ENCODE data around the gene CAPN7.

The CAPN7 gene

GRCh38 chr3:15272426-15273196 is 66.6 kb downstream of the CAPN7 start:
- FAIRE-seq = no peak
- no peak for DNase-seq (ENCODE audit: insufficient read length, low spot score)
- no peak for TF ChIP-seq CTCF (IDR thresholded peaks at IDR 0.05; ENCODE audit: insufficient read depth, missing control alignments)

GRCh38 chr3:15273227-15273626 is 67.2 kb downstream of the CAPN7 start:
- FAIRE-seq = no peak
- no peak for TF ChIP-seq CTCF (IDR thresholded peaks at IDR 0.05; ENCODE audit: insufficient read depth, missing control alignments)
- no peak for DNase-seq (ENCODE audit: insufficient read length, low spot score)

- TF ChIP-seq CTCF (IDR thresholded peaks at IDR 0.05; ENCODE audit: insufficient read depth, missing control alignments) = no peak
- FAIRE-seq = no peak
- DNase-seq (ENCODE audit: insufficient read length, low spot score) = no peak
These were observed 70.1 kb downstream of the CAPN7 start for GRCh38 chr3:15276028-15276724.

- DNase-seq (ENCODE audit: insufficient read length, low spot score) (no peak), FAIRE-seq (no peak)
- TF ChIP-seq CTCF (IDR thresholded peaks at IDR 0.05; ENCODE audit: insufficient read depth, missing control alignments) = no peak
These were observed 71.9 kb downstream of the CAPN7 start for GRCh38 chr3:15277861-15278500.

- no peak for TF ChIP-seq CTCF (IDR thresholded peaks at IDR 0.05; ENCODE audit: insufficient read depth, missing control alignments)
These were observed 73.2 kb downstream of the CAPN7 start for GRCh38 chr3:15279205-15279604.

GRCh38 chr3:15279671-15280402 is 73.8 kb downstream of the CAPN7 start:
- DNase-seq (ENCODE audit: insufficient read length, low spot score) (no peak), FAIRE-seq (no peak)
- no peak for TF ChIP-seq CTCF (IDR thresholded peaks at IDR 0.05; ENCODE audit: insufficient read depth, missing control alignments)

More at GRCh38 chr3:15279205-15279604, 73.2 kb downstream of the CAPN7 start:
- no peak for DNase-seq (ENCODE audit: insufficient read length, low spot score)
- no peak for FAIRE-seq

All from D721Med (cell line).